ENCODE results near the gene OR8B12.
"Not testable (repeated sequence)": the region's sequence is repeated elsewhere in the genome, so short reads cannot be mapped to it uniquely, and the experiment has no call there.

OR8B12 gene

GRCh38 chr11:124520550-124520854 is 23.0 kb downstream of the OR8B12 start:
- no peak for DNase-seq (ENCODE audit: low read depth in 2 of 2)

GRCh38 chr11:124519850-124520549 is 23.5 kb downstream of the OR8B12 start:
- DNase-seq (ENCODE audit: low read depth in 2 of 2) = no peak

GRCh38 chr11:124518989-124519451 is 24.4 kb downstream of the OR8B12 start:
- no peak for DNase-seq (ENCODE audit: low read depth in 2 of 2)

GRCh38 chr11:124517314-124517713 is 26.1 kb downstream of the OR8B12 start:
- no peak for DNase-seq (ENCODE audit: low read depth in 2 of 2)

- DNase-seq (ENCODE audit: low read depth in 2 of 2) = not testable (repeated sequence)
Observed at GRCh38 chr11:124514675-124515074, 28.8 kb downstream of the OR8B12 start.

GRCh38 chr11:124514131-124514530 is 29.3 kb downstream of the OR8B12 start:
- DNase-seq (ENCODE audit: low read depth in 2 of 2) = no peak

- DNase-seq (ENCODE audit: low read depth in 2 of 2) = no peak
Observed at GRCh38 chr11:124511745-124512144, 31.7 kb downstream of the OR8B12 start.

- DNase-seq (ENCODE audit: low read depth in 2 of 2) = no peak
Observed at GRCh38 chr11:124510279-124510678, 33.2 kb downstream of the OR8B12 start.

GRCh38 chr11:124499711-124500110 is 43.7 kb downstream of the OR8B12 start:
- no peak for DNase-seq (ENCODE audit: low read depth in 2 of 2)

- DNase-seq (ENCODE audit: low read depth in 2 of 2) = no peak
Observed at GRCh38 chr11:124493016-124493655, 50.3 kb downstream of the OR8B12 start.
